ENCODE data around the gene FAM47A. TPM values are rescaled to one million over a fixed set of nuclear protein-coding genes. Genes with fewer than 3 reads are reported as not detected.

Gene FAM47A
- total RNA-seq, 1 experiment from 2014 or later: not detected

GRCh38 chrX:34130501-34130900 is 1.6 kb downstream of the FAM47A start:
- DNase-seq: no peak
- ChIA-PET POLR2A (ENCODE audit: unreplicated experiment) (no interaction called here), CTCF (no interaction called here)
- no peak for ATAC-seq
- intact Hi-C loops (cut with micrococcal nuclease): no loop called here
- Histone ChIP-seq H3K27ac (ENCODE audit: low read length) (no peak overlapping the region), H3K9ac (ENCODE audit: low read length) (no peak overlapping the region), H2AFZ (ENCODE audit: low read length) (no peak overlapping the region), H3K79me2 (ENCODE audit: low read length) (no peaks in the 10 kb centered on the region), H3K9me2 (replicated peaks; ENCODE audit: low read length) (no peaks in the 10 kb centered on the region), H3K27me3 (ENCODE audit: low read length) (no peaks in the 10 kb centered on the region), H3K4me2 (ENCODE audit: low read length) (no peak overlapping the region), H4K20me1 (ENCODE audit: low read length) (no peaks in the 10 kb centered on the region), H3F3A (ENCODE audit: low read length, unreplicated experiment) (no peaks in the 10 kb centered on the region), H3K36me3 (ENCODE audit: low read depth, low read length) (no peaks in the 10 kb centered on the region), H3K9me3 (ENCODE audit: low read length) (no peaks in the 10 kb centered on the region), H3K4me1 (ENCODE audit: insufficient read depth, low read length) (no peaks in the 10 kb centered on the region), H3K4me3 (ENCODE audit: low read length) (no peak overlapping the region)
- TF ChIP-seq EZH2 (IDR thresholded peaks at IDR 0.05; ENCODE audit: low read length, unreplicated experiment) (no peak), EZH2phosphoT487 (IDR thresholded peaks at IDR 0.05; ENCODE audit: borderline replicate concordance, low read length) (no peak), CTCF (conservative IDR thresholded peaks at IDR 0.05; ENCODE audit: low read depth, low read length) (no peak)
- BruUV-seq (replicated peaks): no TSS peak

GRCh38 chrX:34126011-34126410 is 6.1 kb downstream of the FAM47A start:
- Histone ChIP-seq H2AFZ (ENCODE audit: low read length) (no peak overlapping the region), H3K27me3 (ENCODE audit: low read length) (no peaks in the 10 kb centered on the region), H3K4me1 (ENCODE audit: insufficient read depth, low read length) (no peaks in the 10 kb centered on the region), H3K27ac (ENCODE audit: low read length) (no peak overlapping the region), H3K79me2 (ENCODE audit: low read length) (no peaks in the 10 kb centered on the region), H3K9me3 (ENCODE audit: low read length) (no peaks in the 10 kb centered on the region), H3K9me2 (replicated peaks; ENCODE audit: low read length) (no peaks in the 10 kb centered on the region), H3K36me3 (ENCODE audit: low read depth, low read length) (no peaks in the 10 kb centered on the region), H3F3A (ENCODE audit: low read length, unreplicated experiment) (no peaks in the 10 kb centered on the region), H3K4me3 (ENCODE audit: low read length) (no peak overlapping the region), H3K4me2 (ENCODE audit: low read length) (no peak overlapping the region), H3K9ac (ENCODE audit: low read length) (no peak overlapping the region), H4K20me1 (ENCODE audit: low read length) (no peaks in the 10 kb centered on the region)
- TF ChIP-seq EZH2 (IDR thresholded peaks at IDR 0.05; ENCODE audit: low read length, unreplicated experiment): no peak
- no peak for TF ChIP-seq EZH2phosphoT487 (IDR thresholded peaks at IDR 0.05; ENCODE audit: borderline replicate concordance, low read length)
- TF ChIP-seq CTCF (conservative IDR thresholded peaks at IDR 0.05; ENCODE audit: low read depth, low read length): no peak
- DNase-seq (no peak), ATAC-seq (no peak)
- CTCF ChIA-PET: no interaction called here
- no TSS peak for BruUV-seq (replicated peaks)
- intact Hi-C loops (cut with micrococcal nuclease): no loop called here
- POLR2A ChIA-PET (ENCODE audit: unreplicated experiment): no interaction called here

DNA sequence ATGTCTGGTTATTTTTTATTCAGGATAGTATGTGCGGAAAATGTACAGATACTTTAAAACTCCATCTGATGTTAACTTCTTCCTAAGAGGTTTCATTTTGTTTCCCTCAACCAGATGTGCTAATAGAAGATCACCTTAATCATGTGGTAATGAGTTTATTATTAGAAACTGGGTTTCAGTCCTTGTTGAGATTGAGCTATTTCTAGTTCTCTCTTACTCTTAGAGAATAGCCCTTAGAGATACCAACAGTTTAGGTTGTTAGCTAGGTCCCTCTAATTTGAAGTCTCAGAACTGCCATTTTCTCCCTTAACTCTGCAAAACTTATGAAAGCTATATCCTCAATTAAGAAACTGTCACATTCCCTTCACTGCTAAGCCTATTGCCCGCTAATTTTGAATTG is 13.0 kb downstream of the FAM47A start:
- no peaks in the 10 kb centered on the region for H3K9me3 ChIP-seq (ENCODE audit: low read length)
- no peak overlapping the region for H3K4me3 ChIP-seq (ENCODE audit: low read length)
- ATAC-seq (no peak), DNase-seq (no peak)
- H3K9me2 ChIP-seq (replicated peaks; ENCODE audit: low read length): no peaks in the 10 kb centered on the region
- BruUV-seq (replicated peaks): no TSS peak
- POLR2A ChIA-PET (ENCODE audit: unreplicated experiment): no interaction called here
- no peaks in the 10 kb centered on the region for H3K4me1 ChIP-seq (ENCODE audit: insufficient read depth, low read length)
- no peaks in the 10 kb centered on the region for H3F3A ChIP-seq (ENCODE audit: low read length, unreplicated experiment)
- H3K79me2 ChIP-seq (ENCODE audit: low read length): no peaks in the 10 kb centered on the region
- CTCF ChIA-PET: no interaction called here
- no peaks in the 10 kb centered on the region for H3K27me3 ChIP-seq (ENCODE audit: low read length)
- no peak overlapping the region for H3K4me2 ChIP-seq (ENCODE audit: low read length)
- no peak overlapping the region for H3K27ac ChIP-seq (ENCODE audit: low read length)
- no peak overlapping the region for H3K9ac ChIP-seq (ENCODE audit: low read length)
- no peak overlapping the region for H2AFZ ChIP-seq (ENCODE audit: low read length)
- no peaks in the 10 kb centered on the region for H3K36me3 ChIP-seq (ENCODE audit: low read depth, low read length)
- TF ChIP-seq EZH2phosphoT487 (IDR thresholded peaks at IDR 0.05; ENCODE audit: borderline replicate concordance, low read length): no peak
- no peak for TF ChIP-seq CTCF (conservative IDR thresholded peaks at IDR 0.05; ENCODE audit: low read depth, low read length)
- TF ChIP-seq EZH2 (IDR thresholded peaks at IDR 0.05; ENCODE audit: low read length, unreplicated experiment): no peak
- intact Hi-C loops (cut with micrococcal nuclease): no loop called here
- H4K20me1 ChIP-seq (ENCODE audit: low read length): no peaks in the 10 kb centered on the region
